ENCODE data around the gene ADNP2.

DNA sequence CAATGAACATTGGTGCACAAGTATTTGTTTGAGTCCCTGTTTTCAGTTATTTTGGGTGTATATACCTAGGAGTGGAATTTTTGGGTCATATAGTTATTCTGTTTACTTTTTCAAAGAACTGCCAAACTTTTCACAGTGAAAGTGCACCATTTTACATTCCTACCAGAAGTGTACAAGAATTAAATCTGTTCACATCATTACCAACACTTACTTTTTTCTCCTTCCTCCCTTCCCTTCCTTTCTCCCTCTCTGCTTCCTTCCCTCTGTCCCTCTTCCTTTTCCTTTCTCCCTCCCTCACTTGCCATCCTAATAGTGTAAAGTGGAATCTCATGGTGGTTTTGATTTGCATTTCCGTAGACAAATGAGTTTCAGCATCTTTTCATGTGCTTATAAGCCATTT, 11.9 kb downstream of the ADNP2 start:
- TF ChIP-seq STAG1 (CRISPR knock-in tag; IDR thresholded peaks at IDR 0.05) (no peak), EZH2 (conservative IDR thresholded peaks at IDR 0.05; ENCODE audit: low read depth, low read length) (no peak), TAF1 (CRISPR knock-in tag; IDR thresholded peaks at IDR 0.05) (no peak), ZNF333 (CRISPR knock-in tag; IDR thresholded peaks at IDR 0.05; ENCODE audit: borderline replicate concordance) (no peak), YEATS2 (CRISPR knock-in tag; IDR thresholded peaks at IDR 0.05; ENCODE audit: borderline replicate concordance) (no peak), RAD21 (CRISPR knock-in tag; IDR thresholded peaks at IDR 0.05) (no peak), MIER3 (CRISPR knock-in tag; IDR thresholded peaks at IDR 0.05; ENCODE audit: borderline replicate concordance) (no peak), CTCF (CRISPR knock-in tag; IDR thresholded peaks at IDR 0.05) (no peak), ARID4A (CRISPR knock-in tag; IDR thresholded peaks at IDR 0.05; ENCODE audit: borderline replicate concordance) (no peak), MAF1 (CRISPR knock-in tag; IDR thresholded peaks at IDR 0.05; ENCODE audit: borderline replicate concordance) (no peak), HNRNPUL1 (IDR thresholded peaks at IDR 0.05; ENCODE audit: low read depth, low read length) (no peak), JUND (CRISPR knock-in tag; IDR thresholded peaks at IDR 0.05) (no peak), ZNF652 (CRISPR knock-in tag; IDR thresholded peaks at IDR 0.05; ENCODE audit: borderline replicate concordance, low read depth) (no peak)
